Activated CD8-positive, alpha-beta T cell treated with anti-CD3 and anti-CD28 coated beads for 36 hours (primary cell): ENCODE data around the gene CCL15. TPM values are rescaled to one million over a fixed set of nuclear protein-coding genes. Genes with fewer than 3 reads are reported as not detected.

ENCODE experiments used
- ATAC-seq: fragments of 200-7000 bp; cut with Tn5 transposase; one replicate; pipeline ENCODE4 v1.10.0; 2021; ENCODE audit warnings: mild to moderate bottlenecking, moderate library complexity
- CTCF ChIA-PET: fragments of 350-600 bp; sonication (Branson Sonifier 250); formaldehyde crosslinking; loops from one replicate; lab custom pipeline; 2021; ENCODE audit warnings: antibody characterized with exemption; lab: Charles Lee
- POLR2A ChIA-PET: fragments of 350-600 bp; sonication (Branson Sonifier 250); formaldehyde crosslinking; loops from one replicate; lab custom pipeline; 2021; ENCODE audit warnings: antibody characterized with exemption; lab: Charles Lee
- DNase-seq: peaks from one replicate; pipeline ENCODE4 v3.0.0-alpha.2; 2020
- H3K27ac Mint-ChIP-seq: one replicate; pipeline ENCODE4 v1.8.0; 2021; ENCODE audit warnings: mild to moderate bottlenecking, mixed read lengths
- H3K27me3 Mint-ChIP-seq: one replicate; pipeline ENCODE4 v1.8.0; 2021; ENCODE audit warnings: mixed read lengths
- H3K36me3 Mint-ChIP-seq: one replicate; pipeline ENCODE4 v1.8.0; 2021; ENCODE audit warnings: low read depth, mixed read lengths
- H3K4me1 Mint-ChIP-seq: one replicate; pipeline ENCODE4 v1.8.0; 2021; ENCODE audit warnings: low read depth, mixed read lengths
- H3K4me3 Mint-ChIP-seq: one replicate; pipeline ENCODE4 v1.8.0; 2021; ENCODE audit warnings: mild to moderate bottlenecking, moderate library complexity, mixed read lengths
- H3K9me3 Mint-ChIP-seq: one replicate; pipeline ENCODE4 v1.8.0; 2021; ENCODE audit warnings: mixed read lengths
- intact Hi-C: fragments of 100-400 bp; cut with micrococcal nuclease; formaldehyde crosslinking; loops from one replicate; pipeline ENCODE4 v1.10.0; 2022
- total RNA-seq, 2 experiments: library from RNA; stranded (reverse); gene quantifications; one replicate each; pipeline ENCODE4 v1.2.3, GENCODE V29; 2021
- TF ChIP-seq, protein P1 (sequence below): fragments of 200-600 bp; IDR thresholded peaks from one replicate; pipeline ENCODE4 v1.8.0; 2022; ENCODE audit warnings: antibody characterized with exemption, mild to moderate bottlenecking

Gene CCL15, protein sequence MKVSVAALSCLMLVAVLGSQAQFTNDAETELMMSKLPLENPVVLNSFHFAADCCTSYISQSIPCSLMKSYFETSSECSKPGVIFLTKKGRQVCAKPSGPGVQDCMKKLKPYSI
- not detected for total RNA-seq

GRCh38 chr17:36001110-36001771, at the start of gene CCL15:
TSS of gene CCL15 (minus strand) at chr17:36001553. CDS start at chr17:36001492, 61 bp downstream.
- Mint-ChIP-seq H3K9me3 (no peaks in the 10 kb centered on the region), H3K4me1 (peaks cover 8% of the 10 kb centered on the region), H3K36me3 (no peaks in the 10 kb centered on the region), H3K4me3 (no peak within 1 kb of the TSS), H3K27ac (no peak within 1 kb of the TSS), H3K27me3 (no peaks in the 10 kb centered on the region)
- TF ChIP-seq, protein P1, sequence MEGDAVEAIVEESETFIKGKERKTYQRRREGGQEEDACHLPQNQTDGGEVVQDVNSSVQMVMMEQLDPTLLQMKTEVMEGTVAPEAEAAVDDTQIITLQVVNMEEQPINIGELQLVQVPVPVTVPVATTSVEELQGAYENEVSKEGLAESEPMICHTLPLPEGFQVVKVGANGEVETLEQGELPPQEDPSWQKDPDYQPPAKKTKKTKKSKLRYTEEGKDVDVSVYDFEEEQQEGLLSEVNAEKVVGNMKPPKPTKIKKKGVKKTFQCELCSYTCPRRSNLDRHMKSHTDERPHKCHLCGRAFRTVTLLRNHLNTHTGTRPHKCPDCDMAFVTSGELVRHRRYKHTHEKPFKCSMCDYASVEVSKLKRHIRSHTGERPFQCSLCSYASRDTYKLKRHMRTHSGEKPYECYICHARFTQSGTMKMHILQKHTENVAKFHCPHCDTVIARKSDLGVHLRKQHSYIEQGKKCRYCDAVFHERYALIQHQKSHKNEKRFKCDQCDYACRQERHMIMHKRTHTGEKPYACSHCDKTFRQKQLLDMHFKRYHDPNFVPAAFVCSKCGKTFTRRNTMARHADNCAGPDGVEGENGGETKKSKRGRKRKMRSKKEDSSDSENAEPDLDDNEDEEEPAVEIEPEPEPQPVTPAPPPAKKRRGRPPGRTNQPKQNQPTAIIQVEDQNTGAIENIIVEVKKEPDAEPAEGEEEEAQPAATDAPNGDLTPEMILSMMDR: no peak
- DNase-seq (no peak), ATAC-seq (no peak)
- intact Hi-C loops: no loop called here
- ChIA-PET CTCF (interaction anchor here (1.1 to 1.8 kb wide), 3 partner anchors 14 to 148 kb away, joined by 3 to 6 read pairs (median 5); no protein-coding TSS in a partner anchor), POLR2A (no interaction called here)

DNA sequence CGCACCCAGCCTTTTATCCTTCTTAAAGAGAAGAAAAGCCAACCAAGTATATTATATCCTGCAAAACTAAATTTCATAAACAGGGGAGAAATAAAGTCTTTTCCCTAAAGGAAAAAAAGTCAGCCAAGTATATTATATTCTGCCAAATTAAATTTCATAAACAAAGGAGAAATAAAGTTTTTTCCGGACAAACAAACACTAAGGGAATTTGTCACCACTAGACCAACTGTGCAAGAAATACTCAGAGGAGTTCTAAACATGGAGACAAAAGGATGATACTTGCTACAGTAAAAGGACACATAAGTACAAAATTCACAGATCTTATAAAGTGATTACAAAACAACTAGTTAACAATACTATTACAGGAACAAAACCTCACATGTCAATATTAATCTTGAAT, 48.3 kb upstream of the CCL15 start:
- Mint-ChIP-seq H3K36me3 (peaks cover 4% of the 10 kb centered on the region), H3K4me3 (no peak overlapping the region), H3K27me3 (peaks cover 16% of the 10 kb centered on the region), H3K27ac (no peak overlapping the region), H3K4me1 (no peaks in the 10 kb centered on the region), H3K9me3 (peaks cover 5% of the 10 kb centered on the region)
- ATAC-seq (no peak), DNase-seq (no peak)
- CTCF ChIA-PET: interaction anchor here (1.3 kb wide), 1 partner anchor 23 kb away, joined by 3 read pairs; no protein-coding TSS in a partner anchor
- intact Hi-C loops: no loop called here
- POLR2A ChIA-PET: no interaction called here
- TF ChIP-seq, protein P1: no peak

DNA sequence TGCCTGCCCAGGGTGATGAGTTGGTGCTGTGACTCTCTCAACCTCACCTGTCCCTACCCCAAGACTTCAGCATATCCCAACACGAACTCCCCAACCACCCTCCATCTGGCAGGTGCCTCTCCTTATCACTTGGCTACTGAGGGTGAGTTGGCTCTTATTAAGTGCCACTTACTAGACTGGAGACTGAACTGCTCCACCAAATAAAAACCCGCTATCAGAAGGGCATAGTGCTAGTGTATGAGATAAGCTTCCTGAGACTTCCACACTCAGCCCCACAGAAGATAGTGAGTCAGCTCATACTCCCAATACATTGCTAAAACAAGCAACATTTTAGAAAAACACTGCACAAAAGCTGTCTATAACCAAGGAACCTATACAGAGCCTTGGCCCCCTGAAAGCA, 46.7 kb upstream of the CCL15 start:
- TF ChIP-seq, protein P1: no peak
- Mint-ChIP-seq H3K36me3 (peaks cover 4% of the 10 kb centered on the region), H3K27ac (no peak overlapping the region), H3K4me1 (no peaks in the 10 kb centered on the region), H3K4me3 (no peak overlapping the region), H3K9me3 (peaks cover 5% of the 10 kb centered on the region), H3K27me3 (peaks cover 18% of the 10 kb centered on the region)
- DNase-seq: no peak
- intact Hi-C loops: no loop called here
- no peak for ATAC-seq
- ChIA-PET POLR2A (interaction anchor here (0.9 kb wide), 1 partner anchor 23 kb away, joined by 4 read pairs; no protein-coding TSS in a partner anchor), CTCF (interaction anchor here (1.2 to 1.3 kb wide), 2 partner anchors 25 to 26 kb away, joined by 3 to 4 read pairs; no protein-coding TSS in a partner anchor)

DNA sequence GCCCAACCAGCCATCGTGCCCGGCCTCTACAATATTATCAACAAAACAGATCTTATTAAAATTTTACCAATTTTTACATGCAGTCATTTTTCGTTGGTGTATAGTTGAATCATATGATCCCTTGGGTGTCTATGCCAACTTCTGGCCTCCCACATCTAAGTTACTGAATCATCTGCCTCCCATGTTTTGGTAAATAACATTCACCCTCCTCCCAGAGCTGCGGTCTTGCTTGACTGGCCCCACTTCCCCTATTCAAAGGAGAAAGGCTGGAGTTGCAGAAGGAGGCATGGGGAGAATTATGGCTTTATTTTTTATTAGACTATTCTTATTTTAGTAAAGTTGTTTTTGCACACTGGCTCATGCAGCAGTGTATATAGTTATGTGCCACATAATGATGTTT, 34.9 kb upstream of the CCL15 start:
- DNase-seq (no peak), ATAC-seq (no peak)
- TF ChIP-seq, protein P1: no peak
- no peak overlapping the region for H3K27ac Mint-ChIP-seq
- no peaks in the 10 kb centered on the region for H3K9me3 Mint-ChIP-seq
- no peak overlapping the region for H3K4me3 Mint-ChIP-seq
- intact Hi-C loops: no loop called here
- H3K27me3 Mint-ChIP-seq: peaks cover 19% of the 10 kb centered on the region
- POLR2A ChIA-PET: no interaction called here
- CTCF ChIA-PET: interaction anchor here (1.2 kb wide), 1 partner anchor 36 kb away, joined by 4 read pairs; no protein-coding TSS in a partner anchor
- H3K4me1 Mint-ChIP-seq: peaks cover 6% of the 10 kb centered on the region
- H3K36me3 Mint-ChIP-seq: no peaks in the 10 kb centered on the region

- CTCF ChIA-PET: interaction anchor here (0.7 kb wide), 1 partner anchor 38 kb away, joined by 4 read pairs; no protein-coding TSS in a partner anchor
- intact Hi-C loops: no loop called here
- Mint-ChIP-seq H3K36me3 (no peaks in the 10 kb centered on the region), H3K4me3 (no peak overlapping the region), H3K27me3 (peaks cover 26% of the 10 kb centered on the region), H3K27ac (no peak overlapping the region), H3K4me1 (no peaks in the 10 kb centered on the region), H3K9me3 (no peaks in the 10 kb centered on the region)
- TF ChIP-seq, protein P1: no peak
- POLR2A ChIA-PET: no interaction called here
- DNase-seq: no peak
- ATAC-seq: no peak
These were observed 32.8 kb upstream of the CCL15 start for GRCh38 chr17:36034127-36034526.
